Skin epidermis (tissue), 12 donors: ENCODE data around the gene GALK1.
A peak's percentile ranks its signal among the peaks of the same experiment; 100 is the strongest.

Experiments used
- H3K27ac ChIP-seq, 21 experiments: fragments of 200-600 bp; sonication (generic) in 11 of 21; one replicate each; pipeline ENCODE4 v1.5.0; 2020; ENCODE audit warnings: mild to moderate bottlenecking in 3 of 21, inconsistent platforms in 2 of 21, moderate library complexity in 2 of 21
- H3K4me3 ChIP-seq, 7 experiments: fragments of 200-600 bp; sonication (generic) in 2 of 7; one replicate each; pipeline ENCODE4 v1.5.0; 2020; ENCODE audit warnings: inconsistent platforms in 2 of 7, mild to moderate bottlenecking in 2 of 7, moderate library complexity in 1 of 7

Gene GALK1

GRCh38 chr17:75736173-75736835, 28.7 kb downstream of the GALK1 start:
- Histone ChIP-seq H3K4me3 (no peak overlapping the region), H3K27ac (no peak overlapping the region)

- Histone ChIP-seq H3K4me3 (no peak overlapping the region), H3K27ac (no peak overlapping the region)
Measured at GRCh38 chr17:75734674-75735294, 30.2 kb downstream of the GALK1 start.

- H3K27ac ChIP-seq, result no peak overlapping the region
- no peak overlapping the region for H3K4me3 ChIP-seq
Measured at GRCh38 chr17:75733471-75733870, 31.5 kb downstream of the GALK1 start.

- H3K27ac ChIP-seq, result no peak overlapping the region
- H3K4me3 ChIP-seq, result no peak overlapping the region
Measured at GRCh38 chr17:75731716-75732498, 33.1 kb downstream of the GALK1 start.

GRCh38 chr17:75731086-75731715, 33.8 kb downstream of the GALK1 start:
- Histone ChIP-seq H3K4me3 (no peak overlapping the region), H3K27ac (no peak overlapping the region)

DNA sequence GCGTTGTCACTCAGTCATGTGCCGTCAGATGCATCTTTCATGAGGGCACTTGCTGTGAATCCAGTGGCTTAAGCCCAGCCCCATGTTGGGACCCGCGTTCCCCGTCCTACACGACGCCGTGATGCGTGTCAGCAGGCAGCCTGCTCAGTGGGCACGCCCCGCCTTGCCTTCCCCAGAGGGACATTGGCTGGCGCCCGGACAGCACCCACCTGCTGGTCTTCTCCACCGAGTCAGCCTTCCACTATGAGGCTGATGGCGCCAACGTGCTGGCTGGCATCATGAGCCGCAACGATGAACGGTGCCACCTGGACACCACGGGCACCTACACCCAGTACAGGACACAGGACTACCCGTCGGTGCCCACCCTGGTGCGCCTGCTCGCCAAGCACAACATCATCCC, 34.9 kb downstream of the GALK1 start:
- Histone ChIP-seq H3K27ac (no peak overlapping the region), H3K4me3 (no peak overlapping the region)

DNA sequence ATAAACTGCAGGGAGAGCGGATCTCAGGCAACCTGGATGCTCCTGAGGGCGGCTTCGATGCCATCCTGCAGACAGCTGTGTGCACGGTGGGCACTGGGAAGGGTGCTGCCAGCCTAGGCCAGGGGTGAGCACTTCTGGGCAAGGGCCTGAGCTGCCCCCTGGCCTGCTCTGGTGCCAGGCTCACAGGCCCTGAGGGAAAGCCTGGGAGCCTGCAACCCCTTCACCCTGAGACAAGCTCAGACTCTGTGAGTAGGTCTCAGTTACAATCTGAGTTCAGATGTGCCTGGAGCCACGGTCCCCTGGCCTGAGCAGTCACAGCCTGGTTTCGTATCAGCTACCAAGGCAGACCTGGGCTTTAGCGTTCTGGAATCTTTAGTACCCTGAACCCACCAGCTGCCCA, 35.6 kb downstream of the GALK1 start:
- no peak overlapping the region for H3K27ac ChIP-seq
- no peak overlapping the region for H3K4me3 ChIP-seq

DNA sequence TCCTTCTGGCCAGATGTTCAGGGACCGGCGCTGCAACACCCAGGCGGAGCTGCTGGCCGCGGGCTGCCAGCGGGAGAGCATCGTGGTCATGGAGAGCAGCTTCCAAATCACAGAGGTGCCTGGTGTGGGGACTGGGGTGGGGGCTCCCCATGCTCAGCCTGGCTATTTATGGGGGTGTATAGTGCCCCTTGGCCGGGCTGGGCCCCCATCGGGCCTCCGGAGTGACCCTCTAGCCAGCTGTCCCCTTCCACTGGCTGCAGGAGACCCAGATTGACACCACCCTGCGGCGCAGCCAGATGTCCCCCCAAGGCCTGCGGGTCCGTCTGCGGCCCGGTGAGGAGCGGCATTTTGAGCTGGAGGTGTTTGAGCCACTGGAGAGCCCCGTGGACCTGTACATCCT, 37.6 kb downstream of the GALK1 start:
- no peak overlapping the region for H3K4me3 ChIP-seq
- H3K27ac ChIP-seq, result no peak overlapping the region

GRCh38 chr17:75725504-75725903, 39.5 kb downstream of the GALK1 start:
- no peak overlapping the region for H3K4me3 ChIP-seq
- no peak overlapping the region for H3K27ac ChIP-seq

DNA sequence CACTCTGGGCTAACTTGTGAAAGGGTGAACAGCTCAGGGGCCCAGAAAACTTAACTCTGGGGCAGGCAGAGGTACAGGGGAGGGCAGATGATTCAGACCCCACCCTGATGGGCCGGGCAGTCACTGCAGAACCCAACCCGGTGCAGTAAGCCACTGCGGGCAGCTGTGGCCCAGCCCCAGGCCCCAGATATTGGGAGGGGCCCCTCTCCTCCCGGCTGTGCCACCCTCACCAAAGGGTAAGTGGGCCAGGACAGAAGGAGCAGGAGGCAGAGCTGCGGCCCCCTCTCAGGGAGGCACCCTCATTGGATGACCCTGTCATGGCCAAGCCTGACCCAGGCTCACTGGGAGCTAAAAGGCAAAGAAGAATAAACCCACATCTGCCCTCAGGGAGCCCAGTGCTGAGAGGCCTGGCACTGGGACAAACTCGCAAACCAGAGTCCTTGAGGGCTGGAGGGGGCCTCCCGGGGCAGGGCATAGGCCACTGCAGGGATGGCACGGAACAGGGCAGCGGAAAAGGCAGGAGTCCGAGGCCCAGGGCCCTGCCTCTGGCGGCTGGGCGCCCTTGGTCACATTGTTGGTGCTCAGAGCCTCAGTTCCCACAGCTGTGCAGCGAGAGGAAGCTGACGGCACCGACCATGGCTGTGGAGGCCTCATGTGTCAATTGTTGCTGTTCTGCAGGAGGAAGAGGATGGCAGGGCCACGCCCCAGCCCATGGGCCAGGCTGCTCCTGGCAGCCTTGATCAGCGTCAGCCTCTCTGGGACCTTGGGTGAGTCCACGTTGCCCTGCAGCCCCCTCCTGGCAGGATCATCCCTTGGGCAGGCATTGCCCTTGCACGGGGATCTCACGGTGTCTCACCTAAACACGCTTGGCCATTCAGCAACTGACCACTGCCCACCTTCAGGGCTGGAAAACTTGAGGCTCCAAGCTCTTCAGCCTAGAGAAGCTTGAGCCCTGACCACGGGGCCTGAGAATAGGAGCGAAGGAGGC, 40.7 kb downstream of the GALK1 start:
- H3K27ac ChIP-seq, result peak overlapping the region in 14 of 21 experiments; percentile 14 to 94 (median 79)
- H3K4me3 ChIP-seq, result peak overlapping the region in 5 of 7 experiments; percentile 43 to 59 (median 53)

- peak overlapping the region in 20 of 21 experiments; percentile 20 to 96 (median 90) for H3K27ac ChIP-seq
Measured at GRCh38 chr17:75723171-75723930, 41.6 kb downstream of the GALK1 start.

GRCh38 chr17:75722542-75723095, 42.4 kb downstream of the GALK1 start:
- Histone ChIP-seq H3K27ac (peak overlapping the region; percentile 20 to 96 (median 90)), H3K4me3 (peak overlapping the region; percentile 43 to 59 (median 52))

More at GRCh38 chr17:75723171-75723930, 41.6 kb downstream of the GALK1 start:
- H3K4me3 ChIP-seq, result peak overlapping the region; percentile 43 to 59 (median 52)

DNA sequence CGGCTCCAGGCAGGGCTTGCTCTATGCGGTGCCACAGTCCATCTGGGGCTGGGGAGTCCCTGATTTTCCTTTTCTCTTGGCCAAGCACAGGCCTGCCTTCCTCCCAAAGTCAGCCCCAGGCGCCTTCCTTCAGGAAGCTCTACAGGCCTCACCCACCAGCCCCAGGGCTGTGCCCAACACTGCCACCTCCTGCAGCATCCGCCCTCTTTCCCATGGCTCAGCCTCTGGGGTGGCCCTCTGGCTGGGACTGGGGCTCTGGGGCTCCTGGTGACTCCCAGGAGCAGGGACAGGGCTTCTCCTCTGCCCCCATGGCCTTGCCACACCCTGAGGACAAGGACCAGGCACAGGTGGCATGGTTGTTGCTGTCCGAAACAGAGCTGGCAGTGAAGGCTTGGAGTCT, 42.9 kb downstream of the GALK1 start:
- H3K27ac ChIP-seq, result peak overlapping the region; percentile 67 to 96 (median 90)
- peak overlapping the region; percentile 43 to 59 (median 52) for H3K4me3 ChIP-seq

DNA sequence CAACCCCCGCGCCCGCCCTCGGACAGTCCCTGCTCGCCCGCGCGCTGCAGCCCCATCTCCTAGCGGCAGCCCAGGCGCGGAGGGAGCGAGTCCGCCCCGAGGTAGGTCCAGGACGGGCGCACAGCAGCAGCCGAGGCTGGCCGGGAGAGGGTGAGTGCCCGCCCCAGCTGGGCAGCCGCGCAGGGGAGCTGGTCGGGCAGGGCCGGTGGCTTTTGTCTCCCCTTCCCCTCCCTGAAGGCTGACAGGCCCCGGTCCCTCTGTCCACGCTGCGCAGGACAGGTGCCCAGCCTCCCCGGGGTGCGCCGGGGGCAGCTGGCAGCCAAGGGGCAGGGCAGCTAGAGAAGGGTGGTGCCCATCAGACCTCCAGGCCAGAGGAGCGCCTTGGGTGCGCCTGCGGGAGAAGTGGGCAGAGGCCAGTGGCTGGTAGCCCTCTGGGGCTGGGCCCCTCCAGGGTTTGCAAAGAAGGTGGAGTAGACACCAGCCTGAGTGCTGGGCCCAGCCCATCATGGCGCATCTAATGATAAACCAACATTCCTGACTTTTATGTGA, 43.5 kb downstream of the GALK1 start:
- peak overlapping the region; percentile 43 to 59 (median 52) for H3K4me3 ChIP-seq
- H3K27ac ChIP-seq, result peak overlapping the region; percentile 67 to 96 (median 90)

GRCh38 chr17:75720656-75721462, 44.1 kb downstream of the GALK1 start, which contains the start of gene ITGB4:
Gene ITGB4 (plus strand): TSS chr17:75721459. CDS start chr17:75724704, 3,245 bp downstream.
- peak within 1 kb of the TSS; percentile 43 to 59 (median 52) for H3K4me3 ChIP-seq
- H3K27ac ChIP-seq, result peak within 1 kb of the TSS; percentile 67 to 96 (median 90)

- H3K27ac ChIP-seq, result peak overlapping the region in 1 of 21 experiments; percentile 2
- H3K4me3 ChIP-seq, result no peak overlapping the region
Measured at GRCh38 chr17:75719732-75720131, 45.3 kb downstream of the GALK1 start.

- H3K27ac ChIP-seq, result no peak overlapping the region
- no peak overlapping the region for H3K4me3 ChIP-seq
Measured at GRCh38 chr17:75712446-75712845, 52.5 kb downstream of the GALK1 start.
